Ovary (tissue), 3 donors: ENCODE data around the gene GRAMD1B.

Source experiments
- CTCF ChIP-seq, 3 donors: fragments of 450-650 bp in 2 of 3; fragments of 200-600 bp in 1 of 3; IDR thresholded peaks; one replicate each; pipeline versions ENCODE4 v1.5.1 to v1.8.0; 2016 to 2022; ENCODE audit warnings: antibody characterized with exemption in 3 of 3, mild to moderate bottlenecking in 1 of 3
- POLR2A ChIP-seq: fragments of 450-650 bp; IDR thresholded peaks from one replicate; pipeline ENCODE4 v1.6.1; 2017; ENCODE audit warnings: antibody characterized with exemption, mild to moderate bottlenecking, moderate library complexity
- donor health status: DM: no; HTN: no; CAD: no.

GRCh38 chr11:123575441-123575840 is 145.4 kb downstream of the GRAMD1B start:
- TF ChIP-seq CTCF (IDR thresholded peaks at IDR 0.05), result no peak
- TF ChIP-seq POLR2A, result no peak
